ENCODE results near the gene GCNT1.
"Not testable (repeated sequence)": the region's sequence is repeated elsewhere in the genome, so short reads cannot be mapped to it uniquely, and the experiment has no call there.

The GCNT1 gene

DNA sequence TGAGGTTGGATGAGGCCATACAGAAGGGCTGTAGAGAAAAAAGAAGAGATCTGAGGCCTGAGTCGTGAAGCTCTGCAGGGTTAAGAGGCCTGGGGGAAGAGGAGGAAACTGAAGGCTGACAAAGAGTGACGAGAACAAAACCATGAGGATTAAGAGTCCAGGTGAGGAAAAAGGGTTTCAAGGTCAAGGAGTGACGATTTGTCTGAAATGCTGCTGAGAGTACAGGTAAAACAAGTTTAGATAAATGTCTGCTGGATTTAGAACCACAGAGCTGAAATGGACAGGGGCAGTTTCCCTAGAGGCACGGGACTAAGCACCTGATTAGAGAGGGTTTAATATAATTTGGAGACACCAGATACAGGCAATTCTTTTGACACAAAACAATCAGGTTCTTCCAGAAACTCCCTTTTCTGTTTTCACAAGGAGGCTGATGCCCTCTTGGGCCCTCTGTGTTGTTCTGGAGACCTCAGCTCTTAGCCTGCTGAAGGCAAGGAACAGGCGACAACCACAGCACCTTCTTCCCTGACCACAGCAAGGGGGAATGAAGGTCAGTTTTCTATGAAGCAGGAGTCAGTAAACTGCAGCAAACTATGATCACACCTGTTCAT lies 14.6 kb upstream of the GCNT1 start:
- DNase-seq, result no peak

GRCh38 chr9:76445976-76446375 lies 13.0 kb upstream of the GCNT1 start:
- no peak for DNase-seq

DNA sequence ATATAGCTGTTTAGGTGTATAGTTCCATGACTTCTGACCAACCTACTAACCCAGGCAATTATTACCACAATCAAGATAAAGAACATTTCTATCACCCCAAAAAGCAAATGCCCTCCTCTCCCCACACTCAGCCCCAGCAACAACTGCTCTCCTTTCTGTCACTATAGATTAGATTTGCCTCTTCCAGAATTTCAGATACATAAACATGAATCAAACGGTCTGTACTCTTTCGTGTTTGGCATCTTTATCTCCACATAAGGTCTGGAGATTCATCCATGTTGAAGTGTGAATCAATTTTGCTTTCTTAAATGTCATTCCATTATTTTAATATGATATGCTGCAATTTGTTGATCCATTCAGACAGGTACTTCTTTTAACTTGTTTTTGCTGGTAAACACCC lies 10.5 kb upstream of the GCNT1 start:
- peak; percentile 54 for DNase-seq

DNA sequence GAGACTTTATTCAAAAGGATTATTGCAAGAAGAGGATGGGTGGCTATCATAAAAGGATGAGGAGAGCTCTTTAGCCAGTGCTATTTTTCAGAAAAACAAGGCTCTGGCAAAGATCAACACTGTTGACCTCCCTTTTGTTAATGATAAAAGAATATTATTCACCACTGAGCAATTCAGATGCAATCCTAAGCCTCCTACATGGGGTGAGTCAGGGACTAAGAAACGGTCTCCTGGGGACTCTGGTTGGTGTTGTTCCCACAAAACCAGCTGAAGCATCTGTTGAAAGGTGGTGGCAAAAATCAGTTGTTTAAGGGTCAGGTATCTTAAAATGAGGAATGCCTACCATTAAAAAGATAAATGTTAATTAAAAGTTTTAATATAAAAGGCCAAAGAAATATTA lies 7.7 kb upstream of the GCNT1 start:
- DNase-seq, result no peak

- DNase-seq, result no peak
These were observed 6.1 kb upstream of the GCNT1 start for GRCh38 chr9:76452839-76453238.

DNA sequence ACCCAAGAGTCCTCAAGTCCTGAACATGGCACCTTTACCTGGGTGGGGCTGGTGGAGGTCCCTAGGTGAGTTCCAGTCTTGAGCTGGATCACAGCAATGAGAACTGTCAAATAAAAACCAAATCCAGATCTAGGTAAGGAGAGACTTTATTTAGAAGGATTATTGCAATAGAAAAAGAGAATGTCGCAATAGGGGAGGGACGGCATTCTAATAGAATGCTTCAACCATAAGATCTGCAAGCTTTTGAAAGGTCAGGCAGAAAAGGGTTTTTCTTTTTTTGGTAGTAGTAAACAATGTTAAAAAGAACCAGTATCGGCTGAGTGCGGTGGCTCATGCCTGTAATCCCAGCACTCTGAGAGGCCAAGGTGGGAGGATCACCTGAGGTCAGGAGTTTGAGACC lies 5.2 kb upstream of the GCNT1 start:
- DNase-seq, result no peak

- DNase-seq, result peak; percentile 75
These were observed 4.7 kb upstream of the GCNT1 start for GRCh38 chr9:76454311-76454710.

- DNase-seq, result peak; percentile 96
These were observed 2.6 kb upstream of the GCNT1 start for GRCh38 chr9:76456202-76456926.

- DNase-seq, result peak; percentile 54
These were observed 983 bp downstream of the GCNT1 start for GRCh38 chr9:76459694-76460635.

DNA sequence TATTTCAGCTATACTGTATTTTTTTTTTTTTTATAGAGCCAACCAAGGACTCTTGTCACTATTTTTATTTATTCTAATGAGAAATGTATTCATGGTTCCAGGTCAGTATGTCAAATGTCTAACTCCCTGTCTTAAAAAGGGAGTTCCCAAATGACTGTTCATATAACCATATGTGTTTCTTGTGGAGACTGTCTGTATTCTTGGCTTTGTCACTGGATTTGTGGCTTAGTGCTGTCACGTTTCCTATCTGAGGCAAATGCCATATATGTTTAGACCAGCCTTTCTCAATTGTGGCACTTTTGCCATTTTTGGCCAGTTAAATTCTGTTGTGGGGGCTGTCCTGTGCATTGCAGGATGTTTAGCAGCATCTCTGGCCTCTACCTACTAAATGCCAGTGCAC lies 3.1 kb downstream of the GCNT1 start:
- peak; percentile 13 for DNase-seq

DNA sequence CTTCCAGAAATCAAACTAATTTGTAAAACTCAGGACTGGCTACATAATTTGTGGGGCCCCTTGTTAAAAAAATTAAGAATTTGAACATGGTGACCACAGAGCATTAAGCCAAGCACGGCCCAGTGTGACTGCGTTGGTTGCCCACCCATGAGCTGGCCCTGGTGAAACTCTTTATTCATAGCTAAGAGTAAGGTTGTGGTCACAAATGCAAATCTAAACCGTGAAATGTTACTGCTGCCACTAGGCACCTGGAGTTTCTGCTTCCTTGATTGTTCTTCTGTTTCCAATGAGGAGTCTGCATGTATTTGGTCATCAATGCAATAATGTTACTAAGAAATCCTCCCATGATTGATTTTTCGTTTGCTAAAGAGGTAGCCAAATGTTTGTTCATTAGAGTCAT lies 4.2 kb downstream of the GCNT1 start:
- no peak for DNase-seq

DNA sequence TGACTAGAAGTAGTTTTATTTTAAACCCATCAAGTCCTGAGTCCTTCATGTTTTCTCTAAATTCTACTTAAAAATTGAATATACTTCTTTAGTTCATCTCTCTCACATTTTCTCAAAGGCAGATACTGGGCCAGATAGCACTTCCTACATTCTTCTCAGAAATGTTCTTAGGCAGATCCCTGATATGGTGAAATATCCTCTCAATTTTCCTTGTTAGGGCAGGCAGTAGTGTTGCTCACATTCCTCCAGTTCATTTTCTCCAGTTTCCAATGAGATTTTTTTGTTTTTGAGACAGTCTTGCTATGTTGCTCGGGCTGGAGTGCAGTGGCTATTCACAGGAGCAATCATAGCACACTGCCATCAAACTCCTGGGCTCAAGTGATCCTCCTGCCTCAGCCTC lies 5.7 kb downstream of the GCNT1 start:
- DNase-seq, result no peak

GRCh38 chr9:76465442-76466298 lies 6.7 kb downstream of the GCNT1 start:
- no peak for DNase-seq

GRCh38 chr9:76466299-76466605 lies 7.3 kb downstream of the GCNT1 start:
- DNase-seq, result no peak

- no peak for DNase-seq
These were observed 15.4 kb downstream of the GCNT1 start for GRCh38 chr9:76474419-76474818.

DNA sequence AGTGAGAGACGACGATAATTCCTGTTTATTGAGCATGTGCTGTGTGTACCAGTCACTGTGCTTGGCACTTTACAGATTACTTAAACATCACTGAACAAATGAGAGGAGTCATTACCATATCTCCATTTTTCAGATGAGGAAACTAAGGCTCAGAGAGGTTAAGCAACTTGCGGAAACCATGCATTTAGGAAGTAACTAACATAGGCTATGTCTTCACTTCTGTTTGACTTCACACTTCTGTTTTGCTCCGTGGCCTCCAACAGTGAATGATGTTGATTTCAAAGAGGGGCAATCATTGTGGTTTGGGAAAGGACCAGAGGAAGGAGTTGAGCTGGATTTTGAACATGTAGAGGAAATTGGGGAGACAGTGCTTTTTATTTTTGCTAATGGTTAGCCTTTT lies 16.7 kb downstream of the GCNT1 start:
- DNase-seq, result no peak

- not testable (repeated sequence) for DNase-seq
These were observed 18.8 kb downstream of the GCNT1 start for GRCh38 chr9:76477818-76478217.

- no peak for DNase-seq
These were observed 19.2 kb downstream of the GCNT1 start for GRCh38 chr9:76478226-76478625.

DNA sequence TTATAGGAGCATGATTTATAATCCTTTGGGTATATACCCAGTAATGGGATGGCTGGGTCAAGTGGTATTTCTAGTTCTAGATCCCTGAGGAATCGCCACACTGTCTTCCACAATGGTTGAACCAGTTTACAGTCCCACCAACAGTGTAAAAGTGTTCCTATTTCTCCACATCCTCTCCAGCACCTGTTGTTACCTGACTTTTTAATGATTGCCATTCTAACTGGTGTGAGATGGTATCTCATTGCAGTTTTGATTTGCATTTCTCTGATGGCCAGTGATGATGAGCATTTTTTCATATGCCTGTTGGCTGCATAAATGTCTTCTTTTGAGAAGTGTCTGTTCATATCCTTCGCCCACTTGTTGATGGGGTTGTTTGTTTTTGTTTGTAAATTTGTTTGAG lies 20.4 kb downstream of the GCNT1 start:
- DNase-seq, result not testable (repeated sequence)

GRCh38 chr9:76486151-76486550 lies 27.2 kb downstream of the GCNT1 start:
- no peak for DNase-seq

DNA sequence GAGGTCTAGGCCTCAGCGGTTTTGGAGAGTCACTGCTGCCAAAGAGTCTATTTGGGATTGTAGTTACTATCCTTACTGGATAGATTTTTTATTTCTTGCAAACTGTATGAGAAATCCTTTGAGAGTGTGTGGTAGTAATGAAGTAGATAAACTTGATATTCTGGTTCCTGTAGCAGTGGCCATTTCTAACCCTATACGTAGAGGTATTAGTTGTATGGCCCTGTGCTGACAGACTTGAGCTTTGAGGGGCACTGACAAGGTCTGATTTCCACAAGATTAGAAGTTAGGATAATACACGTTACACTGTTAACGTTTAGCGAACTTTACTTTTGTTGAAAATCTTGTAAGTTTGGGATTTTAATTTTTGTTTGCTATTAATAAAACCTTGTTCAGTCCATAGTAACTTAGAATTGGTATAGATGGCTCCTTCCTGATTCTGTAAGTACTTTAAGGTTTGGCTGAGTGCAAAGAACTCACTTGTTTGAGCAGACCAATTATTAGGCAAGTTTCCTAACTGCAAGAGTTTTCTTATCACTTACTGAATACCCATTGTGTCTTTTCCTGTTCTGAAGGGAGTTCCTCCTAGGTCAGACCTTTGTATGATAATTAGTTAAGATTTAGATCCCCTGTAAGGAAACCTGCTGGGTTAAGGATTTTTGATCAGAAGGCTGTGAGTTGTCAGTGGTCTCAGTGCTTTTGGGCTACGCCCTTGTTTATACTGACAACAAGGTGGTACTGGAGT lies 31.4 kb downstream of the GCNT1 start:
- DNase-seq, result peak; percentile 43

- peak; percentile 38 for DNase-seq
These were observed 32.1 kb downstream of the GCNT1 start for GRCh38 chr9:76491056-76491455.
